DMS 273 treated with DMSO at 0.1 percent for 48 hours (cell line): ENCODE results near the gene FAM193A.
"Not testable (repeated sequence)": the region's sequence is repeated elsewhere in the genome, so short reads cannot be mapped to it uniquely, and the experiment has no call there.

Experiments used
- DNase-seq: peaks from one replicate; lab custom pipeline; 2025; lab: John Stamatoyannopoulos, UW

FAM193A gene

GRCh38 chr4:2750719-2751605, 214.5 kb downstream of the FAM193A start:
- no peak for DNase-seq

GRCh38 chr4:2753436-2753835, 217.0 kb downstream of the FAM193A start:
- no peak for DNase-seq

GRCh38 chr4:2754848-2755819, 218.7 kb downstream of the FAM193A start:
- DNase-seq = no peak

GRCh38 chr4:2755821-2756690, 219.6 kb downstream of the FAM193A start, which contains the start of gene TNIP2:
Gene TNIP2, minus strand, starts transcription at chr4:2756336. Its CDS starts 47 bp downstream, at chr4:2756289.
- no peak for DNase-seq

GRCh38 chr4:2756691-2757350, 220.4 kb downstream of the FAM193A start:
- no peak for DNase-seq

- no peak for DNase-seq
Measured at GRCh38 chr4:2757426-2757825, 221.0 kb downstream of the FAM193A start.

- DNase-seq = no peak
Measured at GRCh38 chr4:2761035-2761923, 224.8 kb downstream of the FAM193A start.

- no peak for DNase-seq
Measured at GRCh38 chr4:2762048-2762447, 225.6 kb downstream of the FAM193A start.

- not testable (repeated sequence) for DNase-seq
Measured at GRCh38 chr4:2762486-2763370, 226.3 kb downstream of the FAM193A start.

GRCh38 chr4:2763511-2763967, 227.1 kb downstream of the FAM193A start:
- no peak for DNase-seq

GRCh38 chr4:2765832-2766526, 229.5 kb downstream of the FAM193A start:
- no peak for DNase-seq

GRCh38 chr4:2767046-2767704, 230.7 kb downstream of the FAM193A start:
- DNase-seq = no peak

- no peak for DNase-seq
Measured at GRCh38 chr4:2767705-2768074, 231.2 kb downstream of the FAM193A start.

- DNase-seq = no peak
Measured at GRCh38 chr4:2768124-2768523, 231.7 kb downstream of the FAM193A start.

- DNase-seq = no peak
Measured at GRCh38 chr4:2768921-2769336, 232.5 kb downstream of the FAM193A start.

GRCh38 chr4:2771264-2771663, 234.8 kb downstream of the FAM193A start:
- no peak for DNase-seq

- not testable (repeated sequence) for DNase-seq
Measured at GRCh38 chr4:2780643-2781042, 244.2 kb downstream of the FAM193A start.

GRCh38 chr4:2781911-2782310, 245.5 kb downstream of the FAM193A start:
- no peak for DNase-seq
